HepG2 (cell line): ENCODE results near the gene NR2F1. TPM values are rescaled to one million over a fixed set of nuclear protein-coding genes. Genes with fewer than 3 reads are reported as not detected.
A peak's percentile ranks its signal among the peaks of the same experiment; 100 is the strongest.

ENCODE experiments used
- CREB3 ChIP-seq: sonication (generic); formaldehyde crosslinking; IDR thresholded peaks from 2 replicates; pipeline ENCODE4 v1.5.0; 2020; ENCODE audit warnings: missing genetic modification reagents
- ISL2 ChIP-seq: sonication (generic); formaldehyde crosslinking; IDR thresholded peaks from 2 replicates; pipeline ENCODE4 v1.5.0; 2020; ENCODE audit warnings: missing genetic modification reagents
- JUNB ChIP-seq: sonication (generic); formaldehyde crosslinking; IDR thresholded peaks from 2 replicates; pipeline ENCODE4 v1.8.0; 2022; ENCODE audit warnings: missing genetic modification reagents, mild to moderate bottlenecking, borderline replicate concordance
- MAFG ChIP-seq: sonication (generic); formaldehyde crosslinking; IDR thresholded peaks from 2 replicates; pipeline ENCODE4 v1.5.1; 2020; ENCODE audit warnings: mild to moderate bottlenecking, missing genetic modification reagents
- MXD1 ChIP-seq: sonication (generic); formaldehyde crosslinking; IDR thresholded peaks from 2 replicates; pipeline ENCODE4 v1.4.0; 2020; ENCODE audit warnings: mild to moderate bottlenecking, missing genetic modification reagents
- PAWR ChIP-seq: sonication (generic); formaldehyde crosslinking; IDR thresholded peaks from 2 replicates; pipeline ENCODE4 v1.4.0; 2020; ENCODE audit warnings: missing genetic modification reagents, mild to moderate bottlenecking, borderline replicate concordance
- PBX2 ChIP-seq: IDR thresholded peaks from 2 replicates; pipeline ENCODE4 v1.6.1; 2016; ENCODE audit warnings: control low read depth
- PHF8 ChIP-seq: sonication (generic); formaldehyde crosslinking; IDR thresholded peaks from 2 replicates; pipeline ENCODE4 v1.5.0; 2020; ENCODE audit warnings: missing genetic modification reagents
- RAD51 ChIP-seq: fragments of 450-650 bp; IDR thresholded peaks from 2 replicates; pipeline ENCODE4 v1.6.1; 2016; ENCODE audit warnings: borderline replicate concordance
- RARA ChIP-seq: IDR thresholded peaks from 2 replicates; pipeline ENCODE4 v1.6.1; 2016; ENCODE audit warnings: missing genetic modification reagents, missing compliant biosample characterization
- RELA ChIP-seq: sonication (generic); formaldehyde crosslinking; IDR thresholded peaks from 2 replicates; pipeline ENCODE4 v1.4.0; 2020; ENCODE audit warnings: missing genetic modification reagents
- ZEB1 ChIP-seq: IDR thresholded peaks from 2 replicates; pipeline ENCODE4 v1.6.1; 2012; ENCODE audit warnings: mild to moderate bottlenecking, low read depth, inconsistent platforms; ENCODE audit not compliant: insufficient replicate concordance
- ZNF138 ChIP-seq: sonication (generic); formaldehyde crosslinking; IDR thresholded peaks from 2 replicates; pipeline ENCODE4 v1.5.0; 2020; ENCODE audit warnings: mild to moderate bottlenecking, low read depth, missing genetic modification reagents
- ZNF234 ChIP-seq: sonication (generic); formaldehyde crosslinking; conservative IDR thresholded peaks from 2 replicates; pipeline ENCODE4 v1.5.1; 2020; ENCODE audit warnings: mild to moderate bottlenecking, missing genetic modification reagents
- ZNF274 ChIP-seq: sonication (generic); formaldehyde crosslinking; IDR thresholded peaks from 2 replicates; pipeline ENCODE4 v1.5.1; 2020; ENCODE audit warnings: mild to moderate bottlenecking, missing genetic modification reagents
- ZNF282 ChIP-seq: fragments of 450-650 bp; IDR thresholded peaks from 2 replicates; pipeline ENCODE4 v1.6.1; 2018; ENCODE audit not compliant: partially characterized antibody
- ZNF331 ChIP-seq: sonication (generic); formaldehyde crosslinking; IDR thresholded peaks from 2 replicates; pipeline ENCODE4 v1.4.0; 2020; ENCODE audit warnings: missing genetic modification reagents
- ZNF616 ChIP-seq: sonication (generic); formaldehyde crosslinking; IDR thresholded peaks from 2 replicates; pipeline ENCODE4 v1.5.0; 2020; ENCODE audit warnings: low read depth, mild to moderate bottlenecking, missing genetic modification reagents
- ZNF790 ChIP-seq: sonication (generic); formaldehyde crosslinking; IDR thresholded peaks from 2 replicates; pipeline ENCODE4 v1.8.0; 2022; ENCODE audit warnings: missing genetic modification reagents, mild to moderate bottlenecking, borderline replicate concordance
- polyA plus RNA-seq, 8 experiments: library from polyadenylated mRNA; depleted of rRNA in 3 of 8; stranded (reverse) in 7 of 8; unstranded in 1 of 8; fragments of >200 nt; fragmentation: Illumina TruSeq in 4 of 8; extraction: Trizol in 4 of 8; gene quantifications; 2 replicates each; pipeline versions ENCODE4 v1.2.1 to v1.2.3, GENCODE V29; 2011 to 2016; ENCODE audit warnings: low read depth in 4 of 8, missing spikeins in 1 of 8, mixed read lengths in 1 of 8; ENCODE audit not compliant: insufficient read depth in 1 of 8
- total RNA-seq, 5 experiments: library from RNA; depleted of rRNA; stranded (reverse); fragments of >200 nt; fragmentation: Illumina TruSeq; extraction: Trizol; gene quantifications; 2 replicates each; pipeline ENCODE4 v1.2.3, GENCODE V29; 2016; ENCODE audit warnings: low read depth in 1 of 5
- TF ChIP-seq, protein P1 (sequence below): sonication (generic); formaldehyde crosslinking; IDR thresholded peaks from 2 replicates; pipeline ENCODE4 v1.9.0; 2021; ENCODE audit warnings: missing genetic modification reagents, mild to moderate bottlenecking, borderline replicate concordance
- TF ChIP-seq, protein P2 (sequence below): sonication (generic); formaldehyde crosslinking; IDR thresholded peaks from 2 replicates; pipeline ENCODE4 v1.4.0; 2020; ENCODE audit warnings: low read depth, mild to moderate bottlenecking, missing genetic modification reagents
- TF ChIP-seq, protein P3 (sequence below): IDR thresholded peaks from 2 replicates; pipeline ENCODE4 v1.6.1; 2016; ENCODE audit warnings: mild to moderate bottlenecking

NR2F1 gene
- total and polyA plus RNA-seq, 2 of the 13 experiments (the other 11 are each of a cell fraction or from before 2014, with no cell fraction given): 17.1 to 59.7 TPM

GRCh38 chr5:93620487-93621326, 37.7 kb downstream of the NR2F1 start (continued):
- no peak for TF ChIP-seq CREB3 (CRISPR knock-in tag)
- TF ChIP-seq RELA (CRISPR knock-in tag): no peak
- TF ChIP-seq ZNF234 (CRISPR knock-in tag): no peak
- no peak for TF ChIP-seq RARA (CRISPR knock-in tag)
- no peak for TF ChIP-seq ZEB1
- no peak for TF ChIP-seq MAFG
- TF ChIP-seq PBX2 (CRISPR knock-in tag): no peak
- no peak for TF ChIP-seq JUNB (CRISPR knock-in tag)
- no peak; the same call in none of the 2 replicates for TF ChIP-seq MXD1
- TF ChIP-seq, protein P1, sequence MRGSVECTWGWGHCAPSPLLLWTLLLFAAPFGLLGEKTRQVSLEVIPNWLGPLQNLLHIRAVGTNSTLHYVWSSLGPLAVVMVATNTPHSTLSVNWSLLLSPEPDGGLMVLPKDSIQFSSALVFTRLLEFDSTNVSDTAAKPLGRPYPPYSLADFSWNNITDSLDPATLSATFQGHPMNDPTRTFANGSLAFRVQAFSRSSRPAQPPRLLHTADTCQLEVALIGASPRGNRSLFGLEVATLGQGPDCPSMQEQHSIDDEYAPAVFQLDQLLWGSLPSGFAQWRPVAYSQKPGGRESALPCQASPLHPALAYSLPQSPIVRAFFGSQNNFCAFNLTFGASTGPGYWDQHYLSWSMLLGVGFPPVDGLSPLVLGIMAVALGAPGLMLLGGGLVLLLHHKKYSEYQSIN (CRISPR knock-in tag): no peak
- TF ChIP-seq ZNF274 (CRISPR knock-in tag): peak; percentile 44; the same call in 1 of the 2 replicates
- TF ChIP-seq ZNF616: no peak
- TF ChIP-seq ISL2: 0 out of 2 replicates have a peak, but pooled peaks have one; percentile 37
- TF ChIP-seq, protein P2, sequence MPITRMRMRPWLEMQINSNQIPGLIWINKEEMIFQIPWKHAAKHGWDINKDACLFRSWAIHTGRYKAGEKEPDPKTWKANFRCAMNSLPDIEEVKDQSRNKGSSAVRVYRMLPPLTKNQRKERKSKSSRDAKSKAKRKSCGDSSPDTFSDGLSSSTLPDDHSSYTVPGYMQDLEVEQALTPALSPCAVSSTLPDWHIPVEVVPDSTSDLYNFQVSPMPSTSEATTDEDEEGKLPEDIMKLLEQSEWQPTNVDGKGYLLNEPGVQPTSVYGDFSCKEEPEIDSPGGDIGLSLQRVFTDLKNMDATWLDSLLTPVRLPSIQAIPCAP (CRISPR knock-in tag): no peak
- peak; percentile 20; the same call in 1 of the 2 replicates for TF ChIP-seq ZNF331
- no peak for TF ChIP-seq RAD51
- TF ChIP-seq, protein P3, sequence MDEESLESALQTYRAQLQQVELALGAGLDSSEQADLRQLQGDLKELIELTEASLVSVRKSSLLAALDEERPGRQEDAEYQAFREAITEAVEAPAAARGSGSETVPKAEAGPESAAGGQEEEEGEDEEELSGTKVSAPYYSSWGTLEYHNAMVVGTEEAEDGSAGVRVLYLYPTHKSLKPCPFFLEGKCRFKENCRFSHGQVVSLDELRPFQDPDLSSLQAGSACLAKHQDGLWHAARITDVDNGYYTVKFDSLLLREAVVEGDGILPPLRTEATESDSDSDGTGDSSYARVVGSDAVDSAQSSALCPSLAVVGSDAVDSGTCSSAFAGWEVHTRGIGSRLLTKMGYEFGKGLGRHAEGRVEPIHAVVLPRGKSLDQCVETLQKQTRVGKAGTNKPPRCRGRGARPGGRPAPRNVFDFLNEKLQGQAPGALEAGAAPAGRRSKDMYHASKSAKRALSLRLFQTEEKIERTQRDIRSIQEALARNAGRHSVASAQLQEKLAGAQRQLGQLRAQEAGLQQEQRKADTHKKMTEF (CRISPR knock-in tag): peak; percentile 56
- TF ChIP-seq ZNF282: no peak
- TF ChIP-seq ZNF790 (CRISPR knock-in tag): no peak
- TF ChIP-seq PAWR (CRISPR knock-in tag): no peak
- TF ChIP-seq PHF8 (CRISPR knock-in tag): no peak; the same call in 1 of the 2 replicates
- 0 out of 2 replicates have a peak, but pooled peaks have one; percentile 59 for TF ChIP-seq ZNF138
